ENCODE measurements around the gene GRB14. TPM values are rescaled to one million over a fixed set of nuclear protein-coding genes. Genes with fewer than 3 reads are reported as not detected.
A peak's percentile ranks its signal among the peaks of the same experiment; 100 is the strongest.

The GRB14 gene
- 9.6 TPM for polyA plus RNA-seq (2013, experiment 1 of 2)
- 10.4 TPM for polyA plus RNA-seq (2013, experiment 2 of 2)

DNA sequence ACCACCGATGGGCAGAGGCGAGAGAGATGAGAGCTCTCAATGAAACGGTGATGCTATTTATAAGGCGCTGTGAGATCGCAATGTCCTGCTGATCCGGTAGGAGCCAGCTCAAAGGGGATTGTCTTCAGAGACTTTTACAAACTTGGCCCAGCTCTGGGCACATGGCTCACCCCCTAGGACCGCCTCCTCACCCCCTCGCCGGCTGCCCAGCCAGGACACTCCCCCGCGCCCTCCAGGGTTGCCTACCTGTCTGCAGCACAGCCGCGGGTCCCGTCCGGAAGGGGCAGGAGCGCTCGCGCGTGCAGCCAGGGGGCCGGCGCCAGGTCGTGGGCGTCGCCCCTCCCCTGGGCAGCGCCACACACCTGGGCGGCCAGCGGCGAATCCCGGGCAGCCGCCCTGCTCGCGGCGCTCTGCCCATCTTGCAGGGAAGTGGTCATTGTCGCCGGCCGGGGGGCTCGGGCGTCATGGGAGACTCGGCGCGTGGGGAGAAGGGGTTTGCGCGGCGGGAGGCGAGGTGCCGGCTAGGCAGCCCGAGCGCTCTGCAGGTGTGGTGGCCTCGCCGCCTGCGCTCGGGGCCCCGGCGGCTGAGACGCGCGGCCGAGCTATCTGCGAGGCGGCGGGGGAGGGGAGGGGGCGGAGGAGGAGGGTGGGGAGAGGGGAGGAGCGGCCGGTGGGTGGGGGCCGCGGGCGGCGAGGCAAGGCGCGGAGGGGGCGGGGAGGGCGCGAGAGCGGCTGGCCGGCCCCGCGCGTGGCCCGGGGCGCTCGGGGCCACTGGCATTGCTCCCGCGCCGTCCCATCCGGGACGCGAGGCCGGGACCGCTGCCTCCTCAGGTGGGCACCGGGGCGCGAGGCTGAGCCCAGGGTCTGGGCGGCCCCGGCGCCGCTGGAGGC lies at the start of gene GRB14:
Gene GRB14 (minus strand): TSS at position 610 of the 891 bp plus-strand sequence. CDS start 173 bp downstream, at position 437.
- Histone ChIP-seq H3K36me3 (ENCODE audit: insufficient read depth, low read length) (0 out of 2 replicates have a peak, but pooled peaks cover 6% of the 10 kb centered on the region), H3K4me3 (ENCODE audit: low read length) (peak within 1 kb of the TSS; percentile 76), H3K27ac (ENCODE audit: low read depth, low read length) (peak within 1 kb of the TSS; percentile 76), H3K4me1 (ENCODE audit: insufficient read depth, low read length) (peaks cover 40% of the 10 kb centered on the region), H3K27me3 (ENCODE audit: insufficient read depth, low read length) (peaks cover 5% of the 10 kb centered on the region; the same call in 1 of the 2 replicates), H3K9me3 (ENCODE audit: insufficient read depth, low read depth, low read length) (no peaks in the 10 kb centered on the region), H3K9ac (ENCODE audit: low read depth, low read length) (peak within 1 kb of the TSS; percentile 80)
- WGBS, result 1% methylated on average over 84 of the region's 96 CpGs

DNA sequence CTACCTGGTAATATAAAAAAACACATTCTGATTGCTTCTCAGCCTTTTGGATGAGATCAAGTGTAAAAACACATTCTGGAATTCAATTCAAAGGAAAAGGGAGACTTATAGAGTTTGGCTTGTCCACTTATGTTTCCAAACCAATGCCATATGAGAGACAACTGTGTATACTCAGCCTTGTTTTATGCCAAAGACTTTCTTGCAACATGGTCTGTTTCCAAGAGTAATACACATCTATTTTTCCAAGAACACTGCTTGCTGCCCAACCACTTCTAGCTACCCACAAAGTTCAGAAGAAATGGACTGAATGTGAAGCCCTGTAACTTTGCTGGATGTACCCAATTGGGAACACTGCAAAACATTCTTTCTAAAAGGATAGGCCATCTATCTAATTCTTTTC lies 48.0 kb upstream of the GRB14 start:
- Histone ChIP-seq H3K36me3 (ENCODE audit: insufficient read depth, low read length) (no peaks in the 10 kb centered on the region), H3K27me3 (ENCODE audit: insufficient read depth, low read length) (no peaks in the 10 kb centered on the region), H3K27ac (ENCODE audit: low read depth, low read length) (no peak overlapping the region), H3K9me3 (ENCODE audit: insufficient read depth, low read depth, low read length) (no peaks in the 10 kb centered on the region), H3K4me3 (ENCODE audit: low read length) (no peak overlapping the region), H3K9ac (ENCODE audit: low read depth, low read length) (no peak overlapping the region), H3K4me1 (ENCODE audit: insufficient read depth, low read length) (no peaks in the 10 kb centered on the region)

DNA sequence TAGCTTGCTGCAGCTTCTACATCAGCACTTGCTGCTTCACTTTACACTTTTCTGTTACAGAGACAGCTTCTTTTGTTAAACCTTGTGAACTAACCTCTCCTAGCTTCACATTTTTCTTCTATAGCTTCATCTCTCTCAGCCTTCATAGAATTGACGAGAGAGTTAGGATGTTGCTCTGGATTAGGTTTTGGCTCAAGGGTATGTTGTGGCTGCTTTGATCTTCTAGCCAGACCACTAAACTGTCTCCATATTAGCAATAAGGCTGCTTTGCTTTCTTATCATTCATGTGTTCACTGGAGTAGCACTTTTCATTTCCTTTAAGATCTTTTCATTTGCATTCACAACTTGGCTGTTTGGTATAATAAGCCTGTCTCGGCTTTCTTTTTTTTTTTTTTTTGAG lies 46.3 kb upstream of the GRB14 start:
- Histone ChIP-seq H3K27ac (ENCODE audit: low read depth, low read length) (no peak overlapping the region), H3K4me1 (ENCODE audit: insufficient read depth, low read length) (no peaks in the 10 kb centered on the region), H3K9ac (ENCODE audit: low read depth, low read length) (no peak overlapping the region), H3K9me3 (ENCODE audit: insufficient read depth, low read depth, low read length) (no peaks in the 10 kb centered on the region), H3K27me3 (ENCODE audit: insufficient read depth, low read length) (no peaks in the 10 kb centered on the region), H3K36me3 (ENCODE audit: insufficient read depth, low read length) (no peaks in the 10 kb centered on the region), H3K4me3 (ENCODE audit: low read length) (no peak overlapping the region)
- WGBS, result 92% methylated on average over 1 of the region's 2 CpGs

DNA sequence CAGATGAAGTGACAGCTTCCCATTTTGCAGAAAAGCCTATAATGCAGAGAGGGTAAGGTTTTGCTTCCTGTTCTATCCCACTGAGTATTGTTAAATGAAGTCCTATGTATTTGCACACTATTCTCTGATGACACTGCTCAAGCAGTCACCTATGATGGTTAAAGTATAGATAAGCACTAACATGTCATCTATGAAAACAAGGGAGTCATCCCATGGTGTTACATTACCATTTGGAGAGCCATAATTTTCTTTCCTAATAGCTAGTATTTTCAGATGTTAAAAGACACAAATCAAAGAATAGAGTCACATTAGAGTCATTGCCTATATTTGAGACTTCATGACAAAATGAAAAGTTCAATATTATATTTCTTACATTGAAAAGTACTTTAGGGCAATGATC lies 42.8 kb upstream of the GRB14 start:
- H3K9me3 ChIP-seq (ENCODE audit: insufficient read depth, low read depth, low read length), result no peaks in the 10 kb centered on the region
- no peaks in the 10 kb centered on the region for H3K27me3 ChIP-seq (ENCODE audit: insufficient read depth, low read length)

DNA sequence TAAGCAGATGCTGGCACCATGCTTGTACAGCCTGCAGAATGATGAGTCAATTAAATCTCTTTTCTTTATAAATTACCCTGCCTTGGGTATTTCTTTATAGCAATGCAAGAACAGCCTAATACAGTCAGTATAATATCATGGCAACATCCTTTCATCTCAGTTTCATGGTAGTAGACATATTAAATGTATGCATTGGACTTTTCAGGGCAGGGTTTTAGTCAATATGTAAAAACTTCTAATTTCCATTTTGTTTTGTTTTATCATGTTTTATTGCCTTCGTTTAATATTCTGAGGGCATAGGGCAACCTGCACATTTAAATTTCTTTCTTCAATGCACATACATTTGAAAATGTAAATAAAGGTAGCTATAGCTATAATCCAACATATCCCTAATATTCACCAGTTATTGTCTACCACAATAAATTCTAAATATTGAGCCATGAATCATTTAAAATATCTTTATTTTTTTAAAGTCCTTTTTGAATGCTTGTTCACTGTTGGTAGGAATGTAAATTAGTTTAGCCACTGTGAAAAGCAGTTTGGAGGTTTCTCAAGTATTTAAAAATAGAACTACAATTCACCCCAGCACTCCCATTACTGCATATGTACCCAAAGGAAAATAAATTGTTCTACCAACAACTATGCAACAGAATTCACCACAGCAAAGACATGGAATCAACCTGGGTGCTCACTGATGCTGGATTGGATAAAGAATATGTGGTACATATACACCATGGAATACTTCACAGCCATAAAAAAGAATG lies 41.8 kb upstream of the GRB14 start:
- WGBS, result 100% methylated on average over 1 of the region's 1 CpG
- Histone ChIP-seq H3K9ac (ENCODE audit: low read depth, low read length) (no peak overlapping the region), H3K9me3 (ENCODE audit: insufficient read depth, low read depth, low read length) (no peaks in the 10 kb centered on the region), H3K4me1 (ENCODE audit: insufficient read depth, low read length) (peaks cover 6% of the 10 kb centered on the region; the same call in 1 of the 2 replicates), H3K4me3 (ENCODE audit: low read length) (no peak overlapping the region), H3K27ac (ENCODE audit: low read depth, low read length) (no peak overlapping the region), H3K36me3 (ENCODE audit: insufficient read depth, low read length) (no peaks in the 10 kb centered on the region), H3K27me3 (ENCODE audit: insufficient read depth, low read length) (no peaks in the 10 kb centered on the region)

More for the DNA sequence above, 42.8 kb upstream of the GRB14 start:
- Histone ChIP-seq H3K4me1 (ENCODE audit: insufficient read depth, low read length) (peaks cover 6% of the 10 kb centered on the region; the same call in 1 of the 2 replicates), H3K4me3 (ENCODE audit: low read length) (no peak overlapping the region), H3K36me3 (ENCODE audit: insufficient read depth, low read length) (no peaks in the 10 kb centered on the region), H3K27ac (ENCODE audit: low read depth, low read length) (no peak overlapping the region), H3K9ac (ENCODE audit: low read depth, low read length) (no peak overlapping the region)

DNA sequence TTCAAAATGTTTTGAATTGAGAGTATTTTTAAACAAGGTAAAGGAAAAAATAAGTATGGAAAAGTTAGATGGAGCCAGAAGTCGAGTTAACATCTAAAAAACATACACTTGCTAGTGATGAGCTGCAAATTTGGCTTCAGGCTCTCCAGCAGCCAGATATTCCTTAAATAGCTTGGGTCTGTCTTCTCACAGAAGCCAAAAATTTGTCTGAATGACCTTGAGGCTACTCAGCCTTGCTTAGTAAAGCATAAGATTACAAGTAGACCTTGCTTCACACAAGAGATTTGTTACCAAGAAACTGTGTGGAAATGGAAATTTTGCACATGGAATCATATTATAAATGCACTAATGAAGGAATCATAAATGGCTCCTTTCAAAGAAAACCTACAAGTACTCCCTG lies 40.8 kb upstream of the GRB14 start:
- 90% methylated on average over 1 of the region's 1 CpG for WGBS
- H3K9ac ChIP-seq (ENCODE audit: low read depth, low read length), result no peak overlapping the region
- no peaks in the 10 kb centered on the region for H3K27me3 ChIP-seq (ENCODE audit: insufficient read depth, low read length)
- no peak overlapping the region for H3K4me3 ChIP-seq (ENCODE audit: low read length)
- H3K9me3 ChIP-seq (ENCODE audit: insufficient read depth, low read depth, low read length), result no peaks in the 10 kb centered on the region
- no peaks in the 10 kb centered on the region for H3K36me3 ChIP-seq (ENCODE audit: insufficient read depth, low read length)
- peaks cover 6% of the 10 kb centered on the region; the same call in 1 of the 2 replicates for H3K4me1 ChIP-seq (ENCODE audit: insufficient read depth, low read length)
- no peak overlapping the region for H3K27ac ChIP-seq (ENCODE audit: low read depth, low read length)

DNA sequence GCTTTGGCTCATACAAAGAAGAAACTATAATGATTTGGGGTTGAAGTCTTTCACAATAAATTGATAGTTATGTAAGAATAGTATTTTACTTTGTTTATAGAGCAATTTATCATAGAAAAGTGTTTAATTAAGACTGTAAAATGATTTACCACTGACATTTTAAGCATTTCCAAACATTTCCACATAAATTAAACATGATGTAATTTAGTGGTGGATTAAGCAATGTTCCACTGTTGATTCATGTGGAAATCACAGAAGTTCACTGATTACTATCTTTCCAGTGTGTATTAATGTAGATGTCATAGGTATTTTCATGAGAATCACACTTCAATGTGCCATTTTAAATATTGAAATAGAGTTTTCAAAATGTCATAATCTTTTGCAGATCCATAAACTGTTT lies 40.1 kb upstream of the GRB14 start:
- Histone ChIP-seq H3K27me3 (ENCODE audit: insufficient read depth, low read length) (no peaks in the 10 kb centered on the region), H3K27ac (ENCODE audit: low read depth, low read length) (no peak overlapping the region), H3K4me3 (ENCODE audit: low read length) (no peak overlapping the region), H3K4me1 (ENCODE audit: insufficient read depth, low read length) (peaks cover 6% of the 10 kb centered on the region; the same call in 1 of the 2 replicates), H3K36me3 (ENCODE audit: insufficient read depth, low read length) (no peaks in the 10 kb centered on the region), H3K9ac (ENCODE audit: low read depth, low read length) (no peak overlapping the region), H3K9me3 (ENCODE audit: insufficient read depth, low read depth, low read length) (no peaks in the 10 kb centered on the region)

DNA sequence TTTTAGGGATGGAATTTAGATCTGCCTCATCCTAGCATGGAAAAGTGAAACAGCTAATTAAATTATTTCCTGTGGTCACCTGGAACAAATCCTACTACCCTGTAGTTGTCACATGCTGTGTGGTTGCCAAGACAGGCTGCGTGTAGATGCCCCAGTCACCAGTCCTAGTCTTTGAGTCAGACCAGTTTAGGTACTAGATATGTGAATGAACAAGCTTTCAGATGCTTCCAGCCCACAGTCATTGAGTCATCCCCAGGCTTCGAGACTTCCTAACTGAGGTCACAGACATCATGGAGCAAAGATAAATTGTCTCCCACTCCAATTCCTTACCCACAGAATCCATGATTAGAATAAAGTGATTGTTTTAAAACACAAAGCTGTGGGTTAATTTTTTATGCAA lies 35.8 kb upstream of the GRB14 start:
- Histone ChIP-seq H3K36me3 (ENCODE audit: insufficient read depth, low read length) (no peaks in the 10 kb centered on the region), H3K27me3 (ENCODE audit: insufficient read depth, low read length) (no peaks in the 10 kb centered on the region; the same call in 1 of the 2 replicates), H3K4me3 (ENCODE audit: low read length) (no peak overlapping the region), H3K9me3 (ENCODE audit: insufficient read depth, low read depth, low read length) (no peaks in the 10 kb centered on the region), H3K9ac (ENCODE audit: low read depth, low read length) (no peak overlapping the region), H3K27ac (ENCODE audit: low read depth, low read length) (no peak overlapping the region), H3K4me1 (ENCODE audit: insufficient read depth, low read length) (peaks cover 6% of the 10 kb centered on the region; the same call in 1 of the 2 replicates)
- 98% methylated on average over 2 of the region's 2 CpGs for WGBS

DNA sequence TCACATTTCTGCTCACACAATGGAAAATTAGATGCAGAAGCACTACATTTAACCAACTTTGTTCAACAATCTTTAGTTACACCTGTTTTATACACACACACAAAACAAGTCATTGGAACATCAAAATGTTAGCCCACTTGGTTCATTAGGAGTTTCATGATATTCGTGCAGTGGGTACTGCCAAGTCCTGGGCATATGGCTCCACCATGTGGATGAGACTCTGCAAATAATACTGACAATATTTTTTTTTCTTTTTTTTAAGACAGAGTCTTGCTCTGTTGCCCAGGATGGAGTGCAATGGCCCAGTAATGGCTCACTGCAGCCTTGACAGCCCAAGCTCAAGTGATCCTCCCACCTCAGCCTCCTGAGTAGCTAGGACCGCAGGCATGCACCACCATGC lies 34.5 kb upstream of the GRB14 start:
- Histone ChIP-seq H3K9ac (ENCODE audit: low read depth, low read length) (no peak overlapping the region), H3K4me1 (ENCODE audit: insufficient read depth, low read length) (peaks cover 17% of the 10 kb centered on the region), H3K36me3 (ENCODE audit: insufficient read depth, low read length) (no peaks in the 10 kb centered on the region), H3K27ac (ENCODE audit: low read depth, low read length) (no peak overlapping the region), H3K27me3 (ENCODE audit: insufficient read depth, low read length) (peaks cover 5% of the 10 kb centered on the region; the same call in 1 of the 2 replicates), H3K9me3 (ENCODE audit: insufficient read depth, low read depth, low read length) (no peaks in the 10 kb centered on the region), H3K4me3 (ENCODE audit: low read length) (no peak overlapping the region)
- WGBS, result 90% methylated on average over 1 of the region's 2 CpGs

DNA sequence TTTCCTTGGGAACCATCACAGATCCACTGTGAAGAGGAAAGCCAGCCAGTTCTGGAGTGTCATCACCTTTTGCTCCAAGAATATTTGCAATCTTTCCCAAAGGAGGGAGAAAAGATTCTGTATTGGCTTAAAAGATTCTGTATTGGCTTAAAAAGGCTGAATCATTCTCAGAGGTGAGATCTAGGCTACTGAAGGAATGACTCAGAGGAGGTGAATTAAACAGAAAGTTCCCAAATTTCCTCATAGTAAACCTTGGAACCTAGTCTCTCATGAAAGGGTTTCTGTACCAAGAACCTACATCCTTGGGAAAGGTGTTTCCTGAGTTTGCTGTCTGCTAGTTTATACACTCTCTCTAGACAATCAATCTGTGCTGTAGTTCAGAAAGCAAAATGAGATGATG lies 34.1 kb upstream of the GRB14 start:
- no peak overlapping the region for H3K27ac ChIP-seq (ENCODE audit: low read depth, low read length)
- no peak overlapping the region for H3K4me3 ChIP-seq (ENCODE audit: low read length)
- peaks cover 3% of the 10 kb centered on the region for H3K9me3 ChIP-seq (ENCODE audit: insufficient read depth, low read depth, low read length)
- H3K4me1 ChIP-seq (ENCODE audit: insufficient read depth, low read length), result peaks cover 17% of the 10 kb centered on the region
- peaks cover 5% of the 10 kb centered on the region; the same call in 1 of the 2 replicates for H3K27me3 ChIP-seq (ENCODE audit: insufficient read depth, low read length)
- no peaks in the 10 kb centered on the region for H3K36me3 ChIP-seq (ENCODE audit: insufficient read depth, low read length)
- no peak overlapping the region for H3K9ac ChIP-seq (ENCODE audit: low read depth, low read length)

DNA sequence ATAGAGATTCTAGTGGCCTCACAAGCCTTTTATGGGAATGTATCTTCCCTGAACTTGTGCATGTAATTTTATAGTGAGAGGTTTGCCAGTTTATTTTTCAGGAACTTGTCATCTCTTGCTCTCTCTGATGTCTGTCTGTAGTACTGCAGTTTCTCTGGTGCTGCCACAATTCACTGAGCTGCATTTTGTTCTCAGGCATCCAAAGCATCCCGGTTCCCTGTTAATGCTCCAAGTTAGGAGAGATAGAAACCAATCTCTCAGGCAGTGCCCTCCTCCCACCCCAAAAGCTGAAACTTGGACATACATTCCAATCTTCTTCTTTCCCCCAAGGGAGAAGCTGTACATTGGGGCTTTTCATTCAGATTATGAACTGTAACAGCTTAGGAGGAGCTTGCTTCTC lies 30.1 kb upstream of the GRB14 start:
- no peak overlapping the region; the same call in 1 of the 2 replicates for H3K27ac ChIP-seq (ENCODE audit: low read depth, low read length)
- H3K27me3 ChIP-seq (ENCODE audit: insufficient read depth, low read length), result peaks cover 5% of the 10 kb centered on the region; the same call in 1 of the 2 replicates
- no peak overlapping the region for H3K4me3 ChIP-seq (ENCODE audit: low read length)
- WGBS, result 51% methylated on average over 1 of the region's 1 CpG
- H3K4me1 ChIP-seq (ENCODE audit: insufficient read depth, low read length), result peaks cover 12% of the 10 kb centered on the region
- no peaks in the 10 kb centered on the region for H3K36me3 ChIP-seq (ENCODE audit: insufficient read depth, low read length)
- no peak overlapping the region for H3K9ac ChIP-seq (ENCODE audit: low read depth, low read length)
- peaks cover 27% of the 10 kb centered on the region for H3K9me3 ChIP-seq (ENCODE audit: insufficient read depth, low read depth, low read length)
